B cell (primary cell): ENCODE results near the gene SRGAP1. TPM values are rescaled to one million over a fixed set of nuclear protein-coding genes. Genes with fewer than 3 reads are reported as not detected.

Experiments used
- ATAC-seq: fragments of 200-7000 bp; cut with Tn5 transposase; one replicate; pipeline ENCODE4 v1.10.0; 2021; ENCODE audit warnings: low read depth, mild to moderate bottlenecking, moderate number of reproducible peaks, moderate library complexity
- CTCF ChIA-PET: fragments of 350-600 bp; sonication (Branson Sonifier 250); formaldehyde crosslinking; loops from one replicate; lab custom pipeline; 2021; ENCODE audit warnings: antibody characterized with exemption, inconsistent platforms; lab: Charles Lee
- POLR2A ChIA-PET: fragments of 350-600 bp; sonication (Branson Sonifier 250); formaldehyde crosslinking; loops from one replicate; lab custom pipeline; 2021; ENCODE audit warnings: antibody characterized with exemption; lab: Charles Lee
- DNase-seq: peaks from one replicate; pipeline ENCODE4 v3.0.0; 2013
- H2AFZ ChIP-seq: 2 replicates; pipeline ENCODE4 v1.6.1; 2012; ENCODE audit warnings: mild to moderate bottlenecking, low read depth, low read length; ENCODE audit not compliant: insufficient read depth, poor library complexity, severe bottlenecking
- H3K27ac ChIP-seq, 2 donors: 1 replicate in 1 of 2; 2 replicates in 1 of 2; pipeline ENCODE4 v1.5.1; 2012 to 2013; ENCODE audit warnings: low read length in 2 of 2, mild to moderate bottlenecking in 2 of 2, moderate library complexity in 1 of 2
- H3K27me3 ChIP-seq, 4 experiments: fragments of 200-600 bp in 1 of 4; sonication (generic) in 1 of 4; replicated peaks in 1 of 4; 1 replicate in 2 of 4; 2 replicates in 2 of 4; pipeline versions ENCODE4 v1.6.1 to v1.7.0; 2013 to 2016; ENCODE audit warnings: low read length in 3 of 4, mild to moderate bottlenecking in 2 of 4, mixed read lengths in 1 of 4, moderate library complexity in 1 of 4; ENCODE audit not compliant: insufficient read depth in 4 of 4, control insufficient read depth in 3 of 4; ENCODE audit errors: control extremely low read depth in 1 of 4
- H3K36me3 ChIP-seq, 2 experiments: replicated peaks in 1 of 2; 1 replicate in 1 of 2; 2 replicates in 1 of 2; pipeline versions ENCODE4 v1.6.1 to v1.7.1; 2013; ENCODE audit warnings: low read length in 1 of 2; ENCODE audit not compliant: insufficient read depth in 2 of 2, control insufficient read depth in 1 of 2; ENCODE audit errors: control extremely low read depth in 1 of 2, extremely low read depth in 1 of 2
- H3K4me1 ChIP-seq, 2 donors: fragments of 200-600 bp in 1 of 2; sonication (generic) in 1 of 2; 1 replicate in 1 of 2; 2 replicates in 1 of 2; pipeline versions ENCODE4 v1.5.1 to v1.6.1; 2013 to 2017; ENCODE audit warnings: low read length in 2 of 2; ENCODE audit not compliant: control insufficient read depth in 2 of 2, insufficient read depth in 2 of 2
- H3K4me2 ChIP-seq: replicated peaks from 2 replicates; pipeline ENCODE3; 2012; ENCODE audit warnings: mild to moderate bottlenecking, low read depth, low read length; ENCODE audit not compliant: poor library complexity, severe bottlenecking
- H3K4me3 ChIP-seq, 5 experiments: fragments of 200-600 bp in 1 of 5; sonication (generic) in 1 of 5; 1 replicate in 3 of 5; 2 replicates in 2 of 5; pipeline versions ENCODE4 v1.5.1 to v1.7.0; 2011 to 2016; ENCODE audit warnings: low read length in 4 of 5, mild to moderate bottlenecking in 4 of 5, low read depth in 2 of 5, control low read depth in 1 of 5, moderate library complexity in 1 of 5; ENCODE audit not compliant: insufficient read depth in 1 of 5; ENCODE audit errors: control extremely low read depth in 1 of 5, extremely low read depth in 1 of 5
- H3K79me2 ChIP-seq: fragments of 200-600 bp; sonication (generic); one replicate; pipeline ENCODE4 v1.6.0; 2016; ENCODE audit warnings: low read length; ENCODE audit not compliant: control insufficient read depth, insufficient read depth
- H3K9ac ChIP-seq: fragments of 200-600 bp; sonication (generic); 2 replicates; pipeline ENCODE4 v1.6.1; 2017; ENCODE audit warnings: mild to moderate bottlenecking, low read length, moderate library complexity
- H3K9me3 ChIP-seq, 3 donors: one replicate each; pipeline versions ENCODE4 v1.6.1 to v1.7.1; 2013; ENCODE audit warnings: low read length in 2 of 3; ENCODE audit not compliant: control insufficient read depth in 2 of 3, insufficient read depth in 1 of 3; ENCODE audit errors: control extremely low read depth in 1 of 3
- H4K20me1 ChIP-seq: 2 replicates; pipeline ENCODE4 v1.6.0; 2012; ENCODE audit warnings: mild to moderate bottlenecking, low read length; ENCODE audit not compliant: insufficient read depth, control insufficient read depth, poor library complexity, severe bottlenecking
- H3K27ac Mint-ChIP-seq: one replicate; pipeline ENCODE4 v1.8.0; 2021; ENCODE audit warnings: mixed read lengths
- H3K27me3 Mint-ChIP-seq: one replicate; pipeline ENCODE4 v1.8.0; 2021; ENCODE audit warnings: mixed read lengths
- H3K4me1 Mint-ChIP-seq: one replicate; pipeline ENCODE4 v1.8.0; 2021; ENCODE audit warnings: mixed read lengths
- H3K4me3 Mint-ChIP-seq: one replicate; pipeline ENCODE4 v1.8.0; 2021; ENCODE audit warnings: mixed read lengths
- H3K9me3 Mint-ChIP-seq: one replicate; pipeline ENCODE4 v1.8.0; 2022; ENCODE audit warnings: mixed read lengths; ENCODE audit not compliant: insufficient read depth
- EZH2 ChIP-seq: IDR thresholded peaks from 2 replicates; pipeline ENCODE4 v1.6.1; 2012; ENCODE audit warnings: borderline replicate concordance, low read depth, mild to moderate bottlenecking, moderate library complexity, low read length; ENCODE audit not compliant: insufficient read depth, poor library complexity, severe bottlenecking
- WGBS: methylation state at CpG from one replicate; pipeline ENCODE4 v1.1.5; 2013; ENCODE audit warnings: missing lambda C conversion rate; ENCODE audit not compliant: insufficient coverage; 5-methylcytosine and 5-hydroxymethylcytosine counted together
- intact Hi-C: fragments of 100-400 bp; cut with micrococcal nuclease; formaldehyde crosslinking; loops from one replicate; pipeline ENCODE4 v1.10.0; 2022
- polyA plus RNA-seq: library from polyadenylated mRNA; depleted of rRNA; stranded (reverse); fragments of >200 nt; gene quantifications from 2 replicates; pipeline ENCODE4 v1.2.3, GENCODE V29; 2012
- total RNA-seq, 2 donors: library from RNA; stranded (reverse); fragments of 120-200 nt in 1 of 2; gene quantifications; 1 replicate in 1 of 2; 2 replicates in 1 of 2; pipeline versions ENCODE4 v1.2.3 to v1.2.4, GENCODE V29; 2013 to 2022
- TF ChIP-seq, protein P1 (sequence below): fragments of 200-600 bp; IDR thresholded peaks from one replicate; pipeline ENCODE4 v1.8.0; 2022; ENCODE audit warnings: antibody characterized with exemption, mild to moderate bottlenecking

SRGAP1 gene
- total and polyA plus RNA-seq, 2 donors (not counting 1 experiment from before 2014, with no cell fraction given): under 0.01 to 0.22 TPM

- no peaks in the 10 kb centered on the region for H4K20me1 ChIP-seq
- TF ChIP-seq, protein P1, sequence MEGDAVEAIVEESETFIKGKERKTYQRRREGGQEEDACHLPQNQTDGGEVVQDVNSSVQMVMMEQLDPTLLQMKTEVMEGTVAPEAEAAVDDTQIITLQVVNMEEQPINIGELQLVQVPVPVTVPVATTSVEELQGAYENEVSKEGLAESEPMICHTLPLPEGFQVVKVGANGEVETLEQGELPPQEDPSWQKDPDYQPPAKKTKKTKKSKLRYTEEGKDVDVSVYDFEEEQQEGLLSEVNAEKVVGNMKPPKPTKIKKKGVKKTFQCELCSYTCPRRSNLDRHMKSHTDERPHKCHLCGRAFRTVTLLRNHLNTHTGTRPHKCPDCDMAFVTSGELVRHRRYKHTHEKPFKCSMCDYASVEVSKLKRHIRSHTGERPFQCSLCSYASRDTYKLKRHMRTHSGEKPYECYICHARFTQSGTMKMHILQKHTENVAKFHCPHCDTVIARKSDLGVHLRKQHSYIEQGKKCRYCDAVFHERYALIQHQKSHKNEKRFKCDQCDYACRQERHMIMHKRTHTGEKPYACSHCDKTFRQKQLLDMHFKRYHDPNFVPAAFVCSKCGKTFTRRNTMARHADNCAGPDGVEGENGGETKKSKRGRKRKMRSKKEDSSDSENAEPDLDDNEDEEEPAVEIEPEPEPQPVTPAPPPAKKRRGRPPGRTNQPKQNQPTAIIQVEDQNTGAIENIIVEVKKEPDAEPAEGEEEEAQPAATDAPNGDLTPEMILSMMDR: no peak
- no peak for TF ChIP-seq EZH2
- H3K4me1 ChIP-seq: no peaks in the 10 kb centered on the region
- H3K4me3 ChIP-seq: no peak overlapping the region
- no peak overlapping the region for H3K27ac Mint-ChIP-seq
- H3K9me3 ChIP-seq: no peaks in the 10 kb centered on the region
- no peak overlapping the region for H3K4me3 Mint-ChIP-seq
- DNase-seq: no peak
- no peaks in the 10 kb centered on the region for H3K9me3 Mint-ChIP-seq
- H3K4me1 Mint-ChIP-seq: no peaks in the 10 kb centered on the region
- H3K27ac ChIP-seq: no peak overlapping the region
- no peak for ATAC-seq
- H3K36me3 ChIP-seq: no peaks in the 10 kb centered on the region
- ChIA-PET CTCF (no interaction called here), POLR2A (no interaction called here)
- H3K4me2 ChIP-seq: no peak overlapping the region
- no peaks in the 10 kb centered on the region for H3K79me2 ChIP-seq
- intact Hi-C loops: no loop called here
- H3K9ac ChIP-seq: no peak overlapping the region
- no peak overlapping the region for H2AFZ ChIP-seq
- no peaks in the 10 kb centered on the region for H3K27me3 Mint-ChIP-seq
- no peaks in the 10 kb centered on the region for H3K27me3 ChIP-seq
These were observed 174.0 kb downstream of the SRGAP1 start for GRCh38 chr12:64018524-64018923.

- Histone ChIP-seq H3K4me3 (no peak overlapping the region), H3K4me2 (no peak overlapping the region), H3K9me3 (no peaks in the 10 kb centered on the region), H4K20me1 (no peaks in the 10 kb centered on the region), H3K27me3 (no peaks in the 10 kb centered on the region), H3K4me1 (no peaks in the 10 kb centered on the region), H3K9ac (no peak overlapping the region), H2AFZ (no peak overlapping the region), H3K36me3 (no peaks in the 10 kb centered on the region), H3K79me2 (no peaks in the 10 kb centered on the region), H3K27ac (no peak overlapping the region)
- Mint-ChIP-seq H3K27ac (no peak overlapping the region), H3K9me3 (no peaks in the 10 kb centered on the region), H3K4me1 (no peaks in the 10 kb centered on the region), H3K4me3 (no peak overlapping the region), H3K27me3 (no peaks in the 10 kb centered on the region)
- ATAC-seq (no peak), DNase-seq (no peak)
- ChIA-PET POLR2A (no interaction called here), CTCF (no interaction called here)
- no peak for TF ChIP-seq EZH2
- TF ChIP-seq, protein P1: no peak
- intact Hi-C loops: no loop called here
- 89% methylated on average over 1 of the region's 2 CpGs for WGBS
These were observed 174.6 kb downstream of the SRGAP1 start for GRCh38 chr12:64019101-64019500.
